H9 (cell line): ENCODE measurements around the gene DOCK1. TPM values are rescaled to one million over a fixed set of nuclear protein-coding genes. Genes with fewer than 3 reads are reported as not detected.

Source experiments
- DNase-seq: peaks from one replicate; pipeline ENCODE4 v3.0.0-alpha.2; 2017
- H2AFZ ChIP-seq: one replicate; pipeline ENCODE4 v1.6.1; 2013; ENCODE audit warnings: mild to moderate bottlenecking, low read length, control low read depth, moderate library complexity
- H2AK5ac ChIP-seq: 2 replicates; pipeline ENCODE4 v1.6.1; 2013; ENCODE audit warnings: low read length, control low read depth, mixed read lengths; ENCODE audit not compliant: insufficient read length
- H2BK120ac ChIP-seq: one replicate; pipeline ENCODE4 v1.6.1; 2013; ENCODE audit warnings: low read depth, mild to moderate bottlenecking, low read length, control low read depth, inconsistent platforms; ENCODE audit not compliant: poor library complexity, severe bottlenecking
- H2BK12ac ChIP-seq: 2 replicates; pipeline ENCODE4 v1.6.1; 2013; ENCODE audit warnings: low read length, control low read depth, mixed read lengths, low read depth; ENCODE audit not compliant: insufficient read length
- H2BK15ac ChIP-seq: 2 replicates; pipeline ENCODE4 v1.6.1; 2013; ENCODE audit warnings: low read depth, low read length, control low read depth
- H2BK20ac ChIP-seq: one replicate; pipeline ENCODE4 v1.6.1; 2013; ENCODE audit warnings: low read depth, mild to moderate bottlenecking, low read length, control low read depth, inconsistent platforms; ENCODE audit not compliant: poor library complexity, severe bottlenecking
- H2BK5ac ChIP-seq: 2 replicates; pipeline ENCODE4 v1.6.1; 2013; ENCODE audit warnings: low read length, control low read depth, mixed read lengths; ENCODE audit not compliant: insufficient read length
- H3K14ac ChIP-seq: 2 replicates; pipeline ENCODE4 v1.6.1; 2013; ENCODE audit warnings: low read length, control low read depth; ENCODE audit not compliant: insufficient read depth
- H3K18ac ChIP-seq: 2 replicates; pipeline ENCODE4 v1.6.1; 2013; ENCODE audit warnings: low read depth, mild to moderate bottlenecking, mixed read lengths, low read length, control low read depth; ENCODE audit not compliant: insufficient read length
- H3K23ac ChIP-seq: 2 replicates; pipeline ENCODE4 v1.6.1; 2013; ENCODE audit warnings: low read length, control low read depth, mixed read lengths, low read depth; ENCODE audit not compliant: insufficient read length
- H3K23me2 ChIP-seq: 2 replicates; pipeline ENCODE4 v1.6.1; 2013; ENCODE audit warnings: low read depth, mild to moderate bottlenecking, mixed read lengths, low read length, control low read depth; ENCODE audit not compliant: insufficient read length, poor library complexity, severe bottlenecking
- H3K27ac ChIP-seq: 2 replicates; pipeline ENCODE4 v1.5.1; 2013; ENCODE audit warnings: low read length, control low read depth, mixed read lengths, low read depth; ENCODE audit not compliant: insufficient read length
- H3K27me3 ChIP-seq: 2 replicates; pipeline ENCODE4 v1.6.1; 2013; ENCODE audit warnings: low read length, control low read depth, inconsistent platforms; ENCODE audit not compliant: insufficient read depth
- H3K4ac ChIP-seq: 2 replicates; pipeline ENCODE4 v1.6.1; 2013; ENCODE audit warnings: low read depth, mild to moderate bottlenecking, control low read depth, inconsistent platforms, low read length, moderate library complexity
- H3K4me1 ChIP-seq: 2 replicates; pipeline ENCODE4 v1.6.1; 2013; ENCODE audit warnings: low read length, control low read depth, inconsistent platforms; ENCODE audit not compliant: insufficient read depth
- H3K4me2 ChIP-seq: 2 replicates; pipeline ENCODE4 v1.6.1; 2013; ENCODE audit warnings: low read length, control low read depth, mixed read lengths; ENCODE audit not compliant: insufficient read length, insufficient read depth
- H3K56ac ChIP-seq: 2 replicates; pipeline ENCODE4 v1.6.1; 2013; ENCODE audit warnings: low read depth, mild to moderate bottlenecking, mixed read lengths, low read length, control low read depth; ENCODE audit not compliant: insufficient read length
- H3K79me1 ChIP-seq: 2 replicates; pipeline ENCODE4 v1.6.1; 2013; ENCODE audit warnings: low read depth, mild to moderate bottlenecking, moderate library complexity, low read length, control low read depth, inconsistent platforms; ENCODE audit not compliant: insufficient read depth, poor library complexity, severe bottlenecking
- H3K79me2 ChIP-seq: 2 replicates; pipeline ENCODE4 v1.6.1; 2013; ENCODE audit warnings: low read length, control low read depth, inconsistent platforms; ENCODE audit not compliant: insufficient read depth
- H3K9ac ChIP-seq: 2 replicates; pipeline ENCODE4 v1.6.1; 2013; ENCODE audit warnings: low read length, control low read depth, mixed read lengths; ENCODE audit not compliant: insufficient read length; ENCODE audit errors: extremely low read depth
- H3K9me3 ChIP-seq: one replicate; pipeline ENCODE4 v1.6.1; 2013; ENCODE audit warnings: low read depth, low read length, inconsistent platforms; ENCODE audit not compliant: control insufficient read depth
- H3T11ph ChIP-seq: one replicate; pipeline ENCODE4 v1.6.1; 2013; ENCODE audit warnings: mild to moderate bottlenecking, low read length, control low read depth, inconsistent platforms
- H4K20me1 ChIP-seq: one replicate; pipeline ENCODE4 v1.6.1; 2013; ENCODE audit not compliant: control insufficient read depth, insufficient read length, insufficient read depth
- H4K5ac ChIP-seq: 2 replicates; pipeline ENCODE4 v1.6.1; 2013; ENCODE audit warnings: low read depth, mild to moderate bottlenecking, mixed read lengths, low read length, control low read depth; ENCODE audit not compliant: insufficient read length
- H4K8ac ChIP-seq: replicated peaks from 2 replicates; pipeline ENCODE4 v1.6.1; 2013; ENCODE audit warnings: low read length, control low read depth, mixed read lengths, low read depth; ENCODE audit not compliant: insufficient read length
- H4K91ac ChIP-seq: 2 replicates; pipeline ENCODE4 v1.6.1; 2013; ENCODE audit warnings: low read depth, mild to moderate bottlenecking, moderate library complexity, mixed read lengths, low read length, control low read depth; ENCODE audit not compliant: insufficient read length
- H3K27ac Mint-ChIP-seq, 3 experiments: 2 replicates in 2 of 3; 3 replicates in 1 of 3; pipeline ENCODE4 v1.8.0; 2020 to 2021; ENCODE audit warnings: mixed read lengths in 3 of 3, mild to moderate bottlenecking in 1 of 3, moderate library complexity in 1 of 3
- H3K27me3 Mint-ChIP-seq: 2 replicates; pipeline ENCODE4 v1.8.0; 2021; ENCODE audit warnings: low read depth, mild to moderate bottlenecking, moderate library complexity, mixed read lengths
- H3K36me3 Mint-ChIP-seq, 3 experiments: 2 replicates in 2 of 3; 3 replicates in 1 of 3; pipeline ENCODE4 v1.8.0; 2020 to 2021; ENCODE audit warnings: low read depth in 3 of 3, mixed read lengths in 3 of 3; ENCODE audit not compliant: insufficient read depth in 1 of 3
- H3K4me1 Mint-ChIP-seq, 2 experiments: 2 replicates each; pipeline ENCODE4 v1.8.0; 2020; ENCODE audit warnings: mixed read lengths in 2 of 2
- H3K4me3 Mint-ChIP-seq, 2 experiments: 2 replicates in 1 of 2; 3 replicates in 1 of 2; pipeline ENCODE4 v1.8.0; 2020 to 2021; ENCODE audit warnings: mild to moderate bottlenecking in 2 of 2, mixed read lengths in 2 of 2, moderate library complexity in 1 of 2
- H3K9me3 Mint-ChIP-seq, 2 experiments: 2 replicates in 1 of 2; 3 replicates in 1 of 2; pipeline ENCODE4 v1.8.0; 2020; ENCODE audit warnings: mild to moderate bottlenecking in 2 of 2, mixed read lengths in 2 of 2, moderate library complexity in 1 of 2
- CTCF ChIP-seq: fragments of 200-600 bp; sonication (generic); conservative IDR thresholded peaks from 3 replicates; pipeline ENCODE4 v1.8.0; 2021; ENCODE audit warnings: antibody characterized with exemption, mild to moderate bottlenecking
- WGBS: extraction: QIAGEN DNeasy Blood & Tissue Kit; methylation state at CpG from one replicate; pipeline ENCODE4 v1.1.7; 2013; ENCODE audit warnings: missing lambda C conversion rate, low lambda C conversion rate, mixed read lengths; ENCODE audit not compliant: insufficient read length; ENCODE audit errors: extremely low coverage; 5-methylcytosine and 5-hydroxymethylcytosine counted together
- total RNA-seq: library from RNA; stranded (reverse); gene quantifications from 2 replicates; pipeline ENCODE4 v1.2.1, GENCODE V29; 2021

DOCK1 gene
- total RNA-seq, 1 experiment from 2014 or later, result 57.0 TPM

- no peak overlapping the region for H2AK5ac ChIP-seq
- H3K27ac ChIP-seq, result no peak overlapping the region
- no peaks in the 10 kb centered on the region for H3K9me3 Mint-ChIP-seq
- no peaks in the 10 kb centered on the region for H3K4me1 ChIP-seq
- H3K23ac ChIP-seq, result no peak overlapping the region
- no peaks in the 10 kb centered on the region for H3K79me2 ChIP-seq
- no peaks in the 10 kb centered on the region for H3K23me2 ChIP-seq
- no peak for TF ChIP-seq CTCF
- H3T11ph ChIP-seq, result no peak overlapping the region
- no peak overlapping the region for H3K4me2 ChIP-seq
- H2BK20ac ChIP-seq, result no peak overlapping the region
- H3K27me3 ChIP-seq, result no peaks in the 10 kb centered on the region
- no peak overlapping the region for H3K9ac ChIP-seq
- peaks cover 2% of the 10 kb centered on the region for H4K20me1 ChIP-seq
- H3K9me3 ChIP-seq, result no peaks in the 10 kb centered on the region
- H4K8ac ChIP-seq, result no peak overlapping the region
- H4K91ac ChIP-seq, result no peak overlapping the region
- H3K79me1 ChIP-seq, result no peaks in the 10 kb centered on the region
- WGBS, result no CpG with 5 or more reads among the region's 2 CpGs
- H3K4me1 Mint-ChIP-seq, result no peaks in the 10 kb centered on the region
- H3K36me3 Mint-ChIP-seq, result peaks cover 21 to 67% (median 27%) of the 10 kb centered on the region in 3 experiments
- no peak overlapping the region for H3K4ac ChIP-seq
- H4K5ac ChIP-seq, result no peak overlapping the region
- no peak overlapping the region for H2BK120ac ChIP-seq
- no peaks in the 10 kb centered on the region for H3K27me3 Mint-ChIP-seq
- H3K18ac ChIP-seq, result no peak overlapping the region
- no peak overlapping the region for H2BK5ac ChIP-seq
- no peak overlapping the region for H2BK15ac ChIP-seq
- H3K14ac ChIP-seq, result no peak overlapping the region
- no peak overlapping the region for H3K56ac ChIP-seq
- H2AFZ ChIP-seq, result no peak overlapping the region
- no peak overlapping the region for H3K27ac Mint-ChIP-seq
- no peak overlapping the region for H3K4me3 Mint-ChIP-seq
- DNase-seq, result no peak
- H2BK12ac ChIP-seq, result no peak overlapping the region
Measured at GRCh38 chr10:127071126-127071525, 165.9 kb downstream of the DOCK1 start.
